Measurements from ENCODE around the gene DCAF4.
"Not testable (repeated sequence)": the region's sequence is repeated elsewhere in the genome, so short reads cannot be mapped to it uniquely, and the experiment has no call there.

The DCAF4 gene

DNA sequence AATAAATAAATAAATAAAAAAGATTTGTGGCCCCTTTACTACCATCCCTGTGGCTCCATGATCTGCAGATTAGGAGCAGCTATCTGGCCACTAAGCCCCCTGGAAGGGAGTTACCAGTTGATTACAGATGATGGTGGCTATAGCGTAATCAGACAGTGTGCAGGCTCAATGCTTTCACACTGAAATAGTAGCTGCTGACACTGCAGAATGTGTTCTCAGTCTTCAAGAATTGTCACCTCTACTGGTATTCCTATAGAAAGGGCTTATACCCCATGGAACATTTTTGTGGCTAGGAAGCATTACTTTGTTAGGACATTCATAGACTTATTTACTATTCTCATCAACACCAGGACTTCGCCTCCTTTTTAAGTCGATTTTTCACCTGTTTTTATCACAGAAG lies 30.9 kb downstream of the DCAF4 start:
- TF ChIP-seq, protein P1, sequence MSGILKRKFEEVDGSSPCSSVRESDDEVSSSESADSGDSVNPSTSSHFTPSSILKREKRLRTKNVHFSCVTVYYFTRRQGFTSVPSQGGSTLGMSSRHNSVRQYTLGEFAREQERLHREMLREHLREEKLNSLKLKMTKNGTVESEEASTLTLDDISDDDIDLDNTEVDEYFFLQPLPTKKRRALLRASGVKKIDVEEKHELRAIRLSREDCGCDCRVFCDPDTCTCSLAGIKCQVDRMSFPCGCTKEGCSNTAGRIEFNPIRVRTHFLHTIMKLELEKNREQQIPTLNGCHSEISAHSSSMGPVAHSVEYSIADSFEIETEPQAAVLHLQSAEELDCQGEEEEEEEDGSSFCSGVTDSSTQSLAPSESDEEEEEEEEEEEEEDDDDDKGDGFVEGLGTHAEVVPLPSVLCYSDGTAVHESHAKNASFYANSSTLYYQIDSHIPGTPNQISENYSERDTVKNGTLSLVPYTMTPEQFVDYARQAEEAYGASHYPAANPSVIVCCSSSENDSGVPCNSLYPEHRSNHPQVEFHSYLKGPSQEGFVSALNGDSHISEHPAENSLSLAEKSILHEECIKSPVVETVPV (CRISPR knock-in tag; IDR thresholded peaks at IDR 0.05), result no peak
- TF ChIP-seq CSDC2 (CRISPR knock-in tag; IDR thresholded peaks at IDR 0.05), result no peak
- TF ChIP-seq TSHZ2 (CRISPR knock-in tag; IDR thresholded peaks at IDR 0.05), result no peak
- no peak for TF ChIP-seq TCF4 (CRISPR knock-in tag; IDR thresholded peaks at IDR 0.05; ENCODE audit: borderline replicate concordance)
- no peak for TF ChIP-seq OSR1 (CRISPR knock-in tag; IDR thresholded peaks at IDR 0.05)
- TF ChIP-seq, protein P2, sequence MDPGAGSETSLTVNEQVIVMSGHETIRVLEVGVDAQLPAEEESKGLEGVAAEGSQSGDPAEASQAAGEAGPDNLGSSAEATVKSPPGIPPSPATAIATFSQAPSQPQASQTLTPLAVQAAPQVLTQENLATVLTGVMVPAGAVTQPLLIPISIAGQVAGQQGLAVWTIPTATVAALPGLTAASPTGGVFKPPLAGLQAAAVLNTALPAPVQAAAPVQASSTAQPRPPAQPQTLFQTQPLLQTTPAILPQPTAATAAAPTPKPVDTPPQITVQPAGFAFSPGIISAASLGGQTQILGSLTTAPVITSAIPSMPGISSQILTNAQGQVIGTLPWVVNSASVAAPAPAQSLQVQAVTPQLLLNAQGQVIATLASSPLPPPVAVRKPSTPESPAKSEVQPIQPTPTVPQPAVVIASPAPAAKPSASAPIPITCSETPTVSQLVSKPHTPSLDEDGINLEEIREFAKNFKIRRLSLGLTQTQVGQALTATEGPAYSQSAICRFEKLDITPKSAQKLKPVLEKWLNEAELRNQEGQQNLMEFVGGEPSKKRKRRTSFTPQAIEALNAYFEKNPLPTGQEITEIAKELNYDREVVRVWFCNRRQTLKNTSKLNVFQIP (CRISPR knock-in tag; IDR thresholded peaks at IDR 0.05; ENCODE audit: borderline replicate concordance, low read depth), result no peak
- no peak for TF ChIP-seq TOX (CRISPR knock-in tag; IDR thresholded peaks at IDR 0.05; ENCODE audit: borderline replicate concordance)
- no peak for TF ChIP-seq ZNF565 (CRISPR knock-in tag; conservative IDR thresholded peaks at IDR 0.05; ENCODE audit: low read depth)
- no peak for TF ChIP-seq PPARA (CRISPR knock-in tag; IDR thresholded peaks at IDR 0.05; ENCODE audit: borderline replicate concordance)
- no peak for TF ChIP-seq ZNF8 (CRISPR knock-in tag; IDR thresholded peaks at IDR 0.05)
- no peak for TF ChIP-seq ZFP30 (CRISPR knock-in tag; IDR thresholded peaks at IDR 0.05)
- no peak for TF ChIP-seq ZNF70 (CRISPR knock-in tag; IDR thresholded peaks at IDR 0.05)
- no peak for TF ChIP-seq CREB5 (CRISPR knock-in tag; IDR thresholded peaks at IDR 0.05; ENCODE audit: low read depth)
- no peak for TF ChIP-seq SNAI2 (CRISPR knock-in tag; IDR thresholded peaks at IDR 0.05)
- no peak for TF ChIP-seq BACH2 (CRISPR knock-in tag; IDR thresholded peaks at IDR 0.05; ENCODE audit: borderline replicate concordance)
- TF ChIP-seq ZFP3 (CRISPR knock-in tag; IDR thresholded peaks at IDR 0.05), result no peak
- TF ChIP-seq ESRRG (CRISPR knock-in tag; IDR thresholded peaks at IDR 0.05), result no peak
- no peak for TF ChIP-seq PATZ1 (CRISPR knock-in tag; IDR thresholded peaks at IDR 0.05; ENCODE audit: borderline replicate concordance)
- no peak for TF ChIP-seq RARB (CRISPR knock-in tag; IDR thresholded peaks at IDR 0.05)
- no peak for ATAC-seq

DNA sequence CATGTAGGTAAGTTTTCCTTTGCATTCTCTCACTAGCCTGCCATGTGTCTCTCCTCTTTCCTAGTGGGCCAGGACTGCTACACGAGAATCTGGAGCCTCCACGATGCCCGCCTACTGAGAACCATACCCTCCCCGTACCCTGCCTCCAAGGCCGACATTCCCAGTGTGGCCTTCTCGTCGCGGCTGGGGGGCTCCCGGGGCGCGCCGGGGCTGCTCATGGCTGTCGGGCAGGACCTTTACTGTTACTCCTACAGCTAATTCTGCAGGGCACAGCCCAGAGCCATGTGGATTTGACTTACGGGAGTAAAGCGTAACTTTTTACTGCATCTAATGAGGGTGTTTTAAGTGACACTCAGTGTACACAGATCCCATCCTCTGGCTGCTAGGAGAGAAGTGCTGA lies 32.3 kb downstream of the DCAF4 start:
- ATAC-seq, result no peak
- TF ChIP-seq ZC3H10 (CRISPR knock-in tag; IDR thresholded peaks at IDR 0.05), result no peak

DNA sequence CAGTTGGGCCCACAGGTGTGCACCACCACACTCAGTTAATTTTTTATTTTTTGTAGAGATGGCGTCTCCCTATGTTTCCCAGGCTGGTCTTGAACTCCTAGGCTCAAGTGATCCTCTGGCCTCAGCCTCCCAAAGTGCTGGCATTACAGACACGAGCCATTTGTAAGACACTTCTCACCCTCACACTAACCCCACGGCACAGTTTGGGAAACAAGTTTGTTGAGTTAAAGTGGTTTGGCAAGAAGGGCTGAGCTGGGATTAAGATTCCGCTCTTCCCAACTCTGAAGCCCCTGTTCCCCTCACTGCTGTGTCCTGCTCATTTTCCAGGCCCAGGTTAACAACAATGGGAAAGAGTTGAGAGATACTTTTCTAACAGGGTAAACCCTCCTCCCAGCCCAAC lies 34.8 kb downstream of the DCAF4 start:
- ATAC-seq, result not testable (repeated sequence)

DNA sequence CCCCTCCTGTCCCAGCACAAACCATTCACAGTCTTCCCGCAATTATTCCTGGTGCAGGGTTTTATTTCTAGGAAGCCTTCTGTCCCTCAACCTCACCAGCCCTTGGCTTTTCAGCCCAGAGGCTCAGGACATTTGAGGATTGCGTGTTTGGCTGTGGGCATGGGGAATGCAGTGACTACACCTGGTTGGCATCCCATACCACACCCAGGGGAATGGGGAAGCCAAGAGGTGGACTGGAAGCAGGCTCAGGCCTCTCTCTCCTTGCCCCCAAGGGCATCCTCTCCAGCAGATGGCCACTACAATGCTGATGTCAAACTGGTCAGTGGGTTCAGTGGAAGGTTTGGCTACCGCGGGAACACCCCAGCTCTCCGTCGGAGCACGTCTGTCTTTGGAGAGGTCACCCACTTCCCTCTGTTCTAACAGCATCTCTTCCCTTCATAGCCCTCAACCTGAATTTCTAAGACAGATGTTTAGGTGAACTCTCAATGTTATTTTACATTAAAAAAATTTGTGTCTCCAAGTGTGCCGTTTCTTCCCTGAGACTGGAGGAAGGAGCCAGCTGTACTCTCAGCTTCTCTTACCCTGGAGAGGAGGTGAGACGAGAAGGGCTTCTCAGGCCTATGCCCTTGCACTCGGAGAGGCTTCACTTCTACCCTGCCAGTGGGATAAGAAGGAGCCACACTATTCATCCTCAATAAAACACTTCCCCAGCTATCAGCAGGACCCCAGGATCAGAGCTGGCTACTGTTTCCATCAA lies 35.5 kb downstream of the DCAF4 start:
- ATAC-seq, result no peak; the same call in none of the 3 replicates
- TF ChIP-seq GLIS3 (CRISPR knock-in tag; IDR thresholded peaks at IDR 0.05) (no peak), RARB (CRISPR knock-in tag; IDR thresholded peaks at IDR 0.05) (no peak), OSR1 (CRISPR knock-in tag; IDR thresholded peaks at IDR 0.05) (no peak), ZNF70 (CRISPR knock-in tag; IDR thresholded peaks at IDR 0.05) (no peak), TSHZ2 (CRISPR knock-in tag; IDR thresholded peaks at IDR 0.05) (no peak), ISL1 (CRISPR knock-in tag; IDR thresholded peaks at IDR 0.05) (no peak), TCF4 (CRISPR knock-in tag; IDR thresholded peaks at IDR 0.05; ENCODE audit: borderline replicate concordance) (no peak), ZFP3 (CRISPR knock-in tag; IDR thresholded peaks at IDR 0.05) (no peak), ARNTL (CRISPR knock-in tag; IDR thresholded peaks at IDR 0.05; ENCODE audit: borderline replicate concordance, low read depth) (no peak)
- TF ChIP-seq, protein P1 (CRISPR knock-in tag; IDR thresholded peaks at IDR 0.05), result no peak
